ENCODE data around the gene WWOX. TPM values are rescaled to one million over a fixed set of nuclear protein-coding genes. Genes with fewer than 3 reads are reported as not detected.

WWOX gene
- total RNA-seq, 1 donor from 2014 or later: 8.9 TPM

DNA sequence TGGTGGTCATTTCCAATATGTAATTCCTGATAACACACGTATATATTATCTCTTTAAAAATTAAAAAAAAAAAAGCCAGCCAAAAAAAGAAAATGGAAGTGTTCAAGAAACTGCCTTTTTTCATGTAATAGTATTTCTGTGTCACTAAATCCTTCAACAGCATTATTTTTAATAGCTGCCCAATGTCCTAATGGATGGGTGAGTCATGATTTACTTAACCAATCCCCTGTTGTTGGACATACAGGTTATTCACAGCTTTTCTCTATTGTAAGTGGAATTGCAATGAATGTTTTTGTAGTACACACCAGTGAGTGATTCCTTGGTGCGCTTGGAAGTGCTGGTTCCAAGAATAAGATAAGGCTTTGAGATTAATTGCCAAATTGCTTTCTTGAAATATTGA lies 124.9 kb downstream of the WWOX start:
- Histone ChIP-seq H3K27me3 (ENCODE audit: low read depth) (no peaks in the 10 kb centered on the region), H3K27ac (replicated peaks) (no peak overlapping the region), H3K4me1 (peaks cover 15% of the 10 kb centered on the region), H3K4me3 (no peak overlapping the region), H3K9me3 (replicated peaks) (no peaks in the 10 kb centered on the region), H3K36me3 (no peaks in the 10 kb centered on the region)
- no peak for TF ChIP-seq CTCF (IDR thresholded peaks at IDR 0.05; ENCODE audit: borderline replicate concordance)
- no peak for DNase-seq
- intact Hi-C loops (cut with micrococcal nuclease): no loop called here

- Histone ChIP-seq H3K27ac (replicated peaks) (no peak overlapping the region), H3K4me1 (peaks cover 15% of the 10 kb centered on the region), H3K4me3 (no peak overlapping the region), H3K36me3 (no peaks in the 10 kb centered on the region), H3K27me3 (ENCODE audit: low read depth) (no peaks in the 10 kb centered on the region), H3K9me3 (replicated peaks) (no peaks in the 10 kb centered on the region)
- no peak for TF ChIP-seq CTCF (IDR thresholded peaks at IDR 0.05; ENCODE audit: borderline replicate concordance)
- intact Hi-C loops (cut with micrococcal nuclease): no loop called here
- DNase-seq: no peak
These were observed 126.5 kb downstream of the WWOX start for GRCh38 chr16:78225919-78226318.

DNA sequence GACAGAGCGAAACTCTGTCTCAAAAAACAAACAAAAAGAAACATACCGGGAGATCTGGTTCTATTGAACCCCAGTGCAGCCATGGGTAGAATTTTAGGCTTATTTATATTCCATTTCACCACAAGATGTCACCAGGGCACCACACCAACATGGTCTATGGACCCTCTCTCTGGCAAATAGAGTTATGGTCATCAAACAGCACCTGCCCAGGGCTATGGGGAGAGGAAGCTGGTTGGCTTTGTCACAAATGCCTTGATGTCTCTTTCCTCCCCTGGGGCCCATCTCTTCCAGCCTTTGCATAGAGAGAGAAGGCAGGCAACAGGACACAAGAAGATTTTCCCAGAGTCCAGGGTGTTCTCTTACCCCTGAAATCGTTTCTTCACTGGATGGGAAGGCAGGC lies 128.4 kb downstream of the WWOX start:
- H3K9me3 ChIP-seq (replicated peaks): no peaks in the 10 kb centered on the region
- H3K4me3 ChIP-seq: no peak overlapping the region
- peaks cover 5% of the 10 kb centered on the region for H3K4me1 ChIP-seq
- no peak for DNase-seq
- intact Hi-C loops (cut with micrococcal nuclease): no loop called here
- no peak overlapping the region for H3K27ac ChIP-seq (replicated peaks)
- TF ChIP-seq CTCF (IDR thresholded peaks at IDR 0.05; ENCODE audit: borderline replicate concordance): peak; percentile 53
- H3K36me3 ChIP-seq: no peaks in the 10 kb centered on the region
- H3K27me3 ChIP-seq (ENCODE audit: low read depth): no peaks in the 10 kb centered on the region

DNA sequence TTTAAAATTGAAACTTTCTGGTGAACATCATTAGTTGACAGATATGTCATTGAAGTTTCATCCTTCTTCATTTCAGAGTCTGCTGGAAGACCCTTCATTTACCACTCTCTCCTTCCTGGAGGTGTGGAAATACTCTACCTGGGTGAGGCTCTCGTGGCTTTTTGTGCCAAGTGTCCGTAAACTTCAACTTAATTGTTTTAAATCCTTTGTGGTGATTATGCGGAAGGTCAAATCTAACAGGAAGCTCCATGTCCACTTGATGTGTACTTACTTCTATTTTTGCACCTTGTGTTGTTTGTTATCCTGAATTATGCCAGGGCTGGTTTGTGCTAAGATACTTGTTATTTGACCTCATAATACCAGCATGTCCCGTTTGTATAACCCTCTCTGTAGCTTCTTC lies 129.2 kb downstream of the WWOX start:
- no peak for DNase-seq
- peaks cover 5% of the 10 kb centered on the region for H3K4me1 ChIP-seq
- intact Hi-C loops (cut with micrococcal nuclease): no loop called here
- no peak for TF ChIP-seq CTCF (IDR thresholded peaks at IDR 0.05; ENCODE audit: borderline replicate concordance)
- no peak overlapping the region for H3K4me3 ChIP-seq
- H3K9me3 ChIP-seq (replicated peaks): no peaks in the 10 kb centered on the region
- no peaks in the 10 kb centered on the region for H3K36me3 ChIP-seq
- H3K27me3 ChIP-seq (ENCODE audit: low read depth): no peaks in the 10 kb centered on the region
- H3K27ac ChIP-seq (replicated peaks): no peak overlapping the region

GRCh38 chr16:78230832-78231231 lies 131.4 kb downstream of the WWOX start:
- intact Hi-C loops (cut with micrococcal nuclease): loop anchor here (5.0 kb wide), 1 partner anchor 104 kb away; no protein-coding TSS in a partner anchor
- H3K4me3 ChIP-seq: no peak overlapping the region

More at GRCh38 chr16:78230832-78231231, 131.4 kb downstream of the WWOX start:
- Histone ChIP-seq H3K36me3 (no peaks in the 10 kb centered on the region), H3K27me3 (ENCODE audit: low read depth) (no peaks in the 10 kb centered on the region), H3K9me3 (replicated peaks) (no peaks in the 10 kb centered on the region), H3K27ac (replicated peaks) (no peak overlapping the region), H3K4me1 (peaks cover 13% of the 10 kb centered on the region)
- no peak for DNase-seq
- TF ChIP-seq CTCF (IDR thresholded peaks at IDR 0.05; ENCODE audit: borderline replicate concordance): no peak

Data from left ventricle myocardium inferior (tissue), 1 donor.